MM.1S (cell line): ENCODE data around the gene GTPBP6.

Experiments used
- EZH2 ChIP-seq: fragments of 300-600 bp; sonication (generic); optimal IDR thresholded peaks from 2 replicates; pipeline ENCODE3; 2017; ENCODE audit warnings: low read depth, mild to moderate bottlenecking, antibody characterized with exemption, low read length, mixed read lengths
- EZH2phosphoT487 ChIP-seq: fragments of 300-600 bp; sonication (generic); IDR thresholded peaks from 2 replicates; pipeline ENCODE4 v1.6.1; 2018; ENCODE audit warnings: antibody characterized with exemption, low read length
- TF ChIP-seq, protein P1 (sequence below): fragments of 300-600 bp; sonication (generic); IDR thresholded peaks from 2 replicates; pipeline ENCODE4 v1.5.1; 2016; ENCODE audit warnings: antibody characterized with exemption, low read length, mixed read lengths

DNA sequence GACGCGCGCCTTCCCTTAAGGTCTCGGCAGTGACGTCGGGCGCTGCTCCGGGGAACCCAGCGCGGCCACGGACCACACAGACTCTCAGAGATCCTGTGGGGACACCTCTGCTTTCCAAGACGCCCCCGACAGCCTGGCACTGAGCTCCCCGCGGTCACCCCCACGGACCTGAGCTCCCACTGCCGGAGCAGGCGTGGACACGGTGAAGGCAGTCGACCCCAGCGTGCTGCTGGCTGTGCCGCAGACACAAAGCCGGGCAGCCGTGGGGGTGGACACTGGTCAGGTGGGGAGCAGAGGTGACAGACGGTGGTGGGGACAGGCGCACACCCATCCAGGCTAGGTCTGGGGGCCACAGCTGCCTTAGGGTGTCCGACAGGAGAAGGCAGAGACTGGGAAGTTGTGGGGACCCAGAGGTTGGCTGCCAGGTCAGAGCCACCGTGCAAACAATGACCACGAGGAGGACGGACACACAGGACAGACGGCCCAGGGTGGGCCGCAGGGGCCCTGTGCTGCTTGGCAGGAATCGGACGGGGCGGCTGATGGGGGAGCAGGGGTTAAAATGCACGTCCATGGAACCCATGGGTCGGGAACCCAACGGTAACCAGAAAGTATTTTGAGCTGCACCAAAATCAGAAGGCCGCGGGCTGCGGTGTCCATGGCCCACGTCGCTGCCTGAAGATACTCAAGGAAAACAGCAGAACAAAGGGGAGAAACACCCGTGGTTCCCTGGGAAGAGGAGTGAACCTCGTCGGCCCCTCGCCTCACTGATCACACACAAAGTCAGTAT is 16.6 kb upstream of the GTPBP6 start:
- TF ChIP-seq EZH2phosphoT487 (no peak), EZH2 (no peak)
- TF ChIP-seq, protein P1, sequence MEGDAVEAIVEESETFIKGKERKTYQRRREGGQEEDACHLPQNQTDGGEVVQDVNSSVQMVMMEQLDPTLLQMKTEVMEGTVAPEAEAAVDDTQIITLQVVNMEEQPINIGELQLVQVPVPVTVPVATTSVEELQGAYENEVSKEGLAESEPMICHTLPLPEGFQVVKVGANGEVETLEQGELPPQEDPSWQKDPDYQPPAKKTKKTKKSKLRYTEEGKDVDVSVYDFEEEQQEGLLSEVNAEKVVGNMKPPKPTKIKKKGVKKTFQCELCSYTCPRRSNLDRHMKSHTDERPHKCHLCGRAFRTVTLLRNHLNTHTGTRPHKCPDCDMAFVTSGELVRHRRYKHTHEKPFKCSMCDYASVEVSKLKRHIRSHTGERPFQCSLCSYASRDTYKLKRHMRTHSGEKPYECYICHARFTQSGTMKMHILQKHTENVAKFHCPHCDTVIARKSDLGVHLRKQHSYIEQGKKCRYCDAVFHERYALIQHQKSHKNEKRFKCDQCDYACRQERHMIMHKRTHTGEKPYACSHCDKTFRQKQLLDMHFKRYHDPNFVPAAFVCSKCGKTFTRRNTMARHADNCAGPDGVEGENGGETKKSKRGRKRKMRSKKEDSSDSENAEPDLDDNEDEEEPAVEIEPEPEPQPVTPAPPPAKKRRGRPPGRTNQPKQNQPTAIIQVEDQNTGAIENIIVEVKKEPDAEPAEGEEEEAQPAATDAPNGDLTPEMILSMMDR: no peak
